HG03342 (cell line): Measurements from ENCODE around the gene PEMT.

Experiments used
- ATAC-seq: cut with Tn5 transposase; IDR thresholded peaks from one replicate; pipeline ENCODE4 v1.9.1; 2021; ENCODE audit warnings: mild to moderate bottlenecking, moderate library complexity; ENCODE audit not compliant: unreplicated experiment

Gene PEMT

GRCh38 chr17:17537311-17538099 is 54.0 kb downstream of the PEMT start:
- no peak for ATAC-seq

- ATAC-seq = no peak
Observed at GRCh38 chr17:17536702-17537101, 54.8 kb downstream of the PEMT start.

GRCh38 chr17:17535957-17536356 is 55.6 kb downstream of the PEMT start:
- no peak for ATAC-seq

DNA sequence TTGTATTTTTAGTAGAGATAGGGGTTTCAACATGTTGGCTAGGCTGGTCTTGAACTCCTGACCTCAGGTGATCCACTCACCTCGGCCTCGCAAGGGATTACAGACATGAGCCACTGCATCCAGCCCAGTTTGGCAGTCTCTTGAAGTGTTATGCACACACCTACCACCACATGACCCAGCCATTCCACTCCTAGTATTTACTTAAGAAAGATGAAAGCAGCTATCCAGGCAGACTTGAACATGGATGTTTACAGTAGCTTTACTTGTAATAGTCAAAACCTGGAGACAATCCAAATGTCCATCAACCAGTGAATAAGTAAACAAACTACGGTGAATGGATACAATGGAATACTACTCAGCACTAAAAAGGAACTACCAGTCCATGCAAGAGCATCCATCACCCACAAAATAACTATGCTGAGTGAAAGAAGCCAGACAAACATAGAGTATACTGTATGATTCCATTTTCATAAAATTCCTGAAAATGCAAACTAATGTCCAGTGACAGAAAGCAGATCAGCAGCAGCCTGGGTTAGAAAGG is 57.5 kb downstream of the PEMT start:
- ATAC-seq = no peak

- ATAC-seq = no peak
Observed at GRCh38 chr17:17532991-17533390, 58.5 kb downstream of the PEMT start.

DNA sequence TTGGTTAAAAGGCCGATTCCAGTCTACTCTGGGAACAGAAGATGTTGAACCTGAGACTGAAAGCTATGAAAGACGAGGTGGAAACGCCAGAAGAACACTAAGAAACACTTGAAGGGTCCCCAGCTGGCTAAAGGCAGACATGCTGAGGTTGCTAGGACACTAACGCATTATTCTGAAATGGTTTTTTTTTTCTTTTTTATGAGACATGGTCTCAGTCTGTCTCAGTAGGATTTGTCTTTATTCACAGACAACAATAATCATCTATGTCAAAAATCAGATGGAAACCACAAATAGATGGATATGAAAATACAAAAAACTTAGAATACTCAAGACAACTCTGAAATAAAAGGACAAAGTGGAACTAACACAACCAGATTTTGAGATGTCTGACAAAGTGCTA is 60.4 kb downstream of the PEMT start:
- no peak for ATAC-seq

GRCh38 chr17:17528696-17529652 is 62.5 kb downstream of the PEMT start:
- no peak for ATAC-seq

GRCh38 chr17:17527956-17528500 is 63.5 kb downstream of the PEMT start:
- ATAC-seq = no peak

- ATAC-seq = no peak
Observed at GRCh38 chr17:17527534-17527933, 64.0 kb downstream of the PEMT start.

- no peak for ATAC-seq
Observed at GRCh38 chr17:17526369-17526768, 65.1 kb downstream of the PEMT start.

DNA sequence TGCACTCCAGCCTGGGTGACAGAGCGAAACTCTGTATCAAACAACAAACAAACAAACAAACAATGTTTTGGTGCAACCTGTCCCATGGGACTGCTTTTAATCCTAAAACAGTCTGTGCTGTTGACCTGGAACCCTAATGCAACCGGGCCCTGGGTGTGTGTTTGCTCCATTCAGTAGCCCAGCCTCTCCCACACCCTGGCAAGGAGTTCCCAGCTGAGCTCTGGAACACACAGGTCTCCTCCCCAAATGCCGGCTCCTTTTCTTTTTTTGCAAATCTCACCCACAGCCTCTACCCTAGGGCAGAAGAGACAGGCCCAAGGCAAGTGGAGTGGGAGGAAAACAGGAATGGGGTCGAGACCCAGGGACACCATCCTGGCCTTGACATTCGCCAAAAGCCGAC is 65.6 kb downstream of the PEMT start:
- ATAC-seq = no peak

DNA sequence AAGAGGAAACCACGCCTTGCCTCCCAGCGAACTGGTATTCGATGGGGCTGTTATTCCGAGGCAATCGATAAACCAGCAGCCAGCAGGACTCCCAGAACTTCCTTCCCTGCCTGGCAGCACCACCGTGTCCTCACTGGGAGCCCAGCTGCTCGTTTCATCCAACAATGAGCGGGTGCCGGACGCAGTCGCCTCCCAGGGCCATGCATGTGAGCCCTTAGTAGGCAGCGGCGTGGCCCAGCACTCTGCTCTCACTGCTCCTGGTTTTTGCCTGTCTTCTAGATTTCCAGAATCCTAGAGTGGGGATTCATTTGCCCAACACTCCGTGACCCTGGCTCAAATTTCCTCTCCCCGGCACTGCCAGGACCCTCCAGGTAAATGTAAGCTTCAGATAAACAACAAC is 66.2 kb downstream of the PEMT start:
- no peak for ATAC-seq

- ATAC-seq = no peak
Observed at GRCh38 chr17:17523731-17524490, 67.6 kb downstream of the PEMT start.

DNA sequence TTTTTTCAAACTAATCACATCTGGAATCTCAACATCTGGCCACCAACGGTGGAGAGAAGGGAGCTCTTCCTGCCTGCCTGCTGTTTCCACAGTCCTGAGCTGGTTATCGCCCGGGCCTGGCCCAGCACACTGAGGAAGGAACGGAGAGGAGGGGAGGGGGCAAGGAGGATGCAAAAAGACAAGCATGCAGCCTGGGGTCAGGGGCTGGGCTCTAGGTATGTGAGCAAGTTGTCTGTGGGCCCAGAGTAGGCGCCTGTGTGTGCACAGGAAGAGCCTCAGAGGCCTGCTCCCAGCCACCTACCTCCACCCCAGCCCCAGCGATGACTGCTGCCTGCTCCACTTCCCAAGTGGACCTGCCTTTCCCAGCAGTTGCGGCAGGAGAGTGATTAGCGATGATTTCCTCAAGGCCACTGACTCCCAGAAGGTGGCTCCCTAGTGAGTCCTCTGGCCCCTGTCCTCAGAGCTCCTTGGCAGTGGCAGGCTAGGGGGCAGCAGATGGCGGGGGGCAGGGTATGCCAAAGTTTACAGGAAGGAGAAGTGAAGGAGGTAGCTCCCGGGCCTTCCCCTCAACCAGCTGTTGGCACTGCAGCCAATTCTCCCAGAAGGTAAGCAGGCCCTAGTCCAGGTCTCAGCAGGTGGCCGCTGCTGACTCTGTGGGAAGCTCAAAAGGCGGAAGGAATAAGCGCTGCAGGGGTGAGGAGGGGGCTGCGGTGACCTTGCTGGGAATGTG is 68.3 kb downstream of the PEMT start:
- no peak for ATAC-seq

GRCh38 chr17:17520599-17521232 is 70.8 kb downstream of the PEMT start:
- no peak for ATAC-seq

DNA sequence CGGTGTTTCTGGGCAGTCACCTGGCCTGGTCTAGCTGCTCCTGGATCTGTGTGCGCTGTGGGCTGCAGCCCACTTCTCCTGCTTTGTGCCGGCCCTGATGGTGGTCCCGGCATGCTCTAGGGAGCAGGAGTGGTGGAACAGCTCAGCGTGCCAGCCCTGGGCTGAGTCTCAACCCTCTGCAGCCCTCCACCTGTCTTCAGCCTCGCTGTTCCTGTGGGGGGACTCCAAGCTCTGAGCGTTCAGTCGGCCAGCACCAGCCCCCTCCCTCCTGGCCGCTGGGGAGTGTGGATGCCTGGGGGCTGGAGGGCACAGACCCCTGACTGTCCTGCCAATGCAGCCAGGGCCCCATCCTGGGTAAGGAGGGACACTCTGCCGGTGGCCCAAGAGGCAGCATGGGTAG is 71.6 kb downstream of the PEMT start:
- no peak for ATAC-seq

DNA sequence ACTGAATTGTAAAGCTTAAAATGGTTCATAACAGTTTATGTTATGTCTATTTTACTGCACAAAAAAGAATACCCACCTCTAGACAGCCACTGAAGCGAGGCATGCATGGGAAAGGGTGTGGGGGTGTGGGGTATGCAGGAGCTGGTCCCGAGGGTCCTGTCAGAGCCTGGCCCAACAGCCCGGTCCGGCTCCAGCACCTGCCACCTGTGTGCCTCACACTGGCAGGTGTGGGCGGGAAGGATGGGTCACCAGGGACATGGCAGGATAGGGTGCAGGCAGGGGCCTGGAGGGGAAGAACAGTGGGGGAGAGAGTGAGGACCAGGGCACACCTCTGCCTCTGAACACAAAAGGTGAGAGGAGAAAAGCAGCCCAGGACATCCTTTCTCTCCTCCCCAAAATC is 72.6 kb downstream of the PEMT start:
- ATAC-seq = no peak

DNA sequence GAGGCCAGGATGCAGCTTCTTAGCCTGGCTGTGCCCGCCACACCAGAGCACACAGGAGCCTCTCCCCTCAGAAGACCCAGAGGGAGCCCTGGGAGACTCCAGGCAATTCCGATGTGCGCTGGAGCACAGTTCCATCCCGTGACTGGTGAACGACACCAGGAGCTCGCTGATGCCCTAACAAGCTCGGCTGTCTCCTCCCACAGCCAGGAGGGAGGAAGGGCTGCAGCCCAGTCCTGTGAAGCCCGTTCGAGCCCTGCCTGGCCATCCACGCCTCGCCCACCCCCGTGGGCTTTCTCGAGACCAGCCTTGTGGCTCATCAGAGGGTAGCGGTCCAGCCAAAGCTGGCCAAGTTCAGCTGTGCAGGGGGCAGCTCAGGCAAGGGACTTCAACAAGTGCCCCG is 73.5 kb downstream of the PEMT start:
- ATAC-seq = no peak

DNA sequence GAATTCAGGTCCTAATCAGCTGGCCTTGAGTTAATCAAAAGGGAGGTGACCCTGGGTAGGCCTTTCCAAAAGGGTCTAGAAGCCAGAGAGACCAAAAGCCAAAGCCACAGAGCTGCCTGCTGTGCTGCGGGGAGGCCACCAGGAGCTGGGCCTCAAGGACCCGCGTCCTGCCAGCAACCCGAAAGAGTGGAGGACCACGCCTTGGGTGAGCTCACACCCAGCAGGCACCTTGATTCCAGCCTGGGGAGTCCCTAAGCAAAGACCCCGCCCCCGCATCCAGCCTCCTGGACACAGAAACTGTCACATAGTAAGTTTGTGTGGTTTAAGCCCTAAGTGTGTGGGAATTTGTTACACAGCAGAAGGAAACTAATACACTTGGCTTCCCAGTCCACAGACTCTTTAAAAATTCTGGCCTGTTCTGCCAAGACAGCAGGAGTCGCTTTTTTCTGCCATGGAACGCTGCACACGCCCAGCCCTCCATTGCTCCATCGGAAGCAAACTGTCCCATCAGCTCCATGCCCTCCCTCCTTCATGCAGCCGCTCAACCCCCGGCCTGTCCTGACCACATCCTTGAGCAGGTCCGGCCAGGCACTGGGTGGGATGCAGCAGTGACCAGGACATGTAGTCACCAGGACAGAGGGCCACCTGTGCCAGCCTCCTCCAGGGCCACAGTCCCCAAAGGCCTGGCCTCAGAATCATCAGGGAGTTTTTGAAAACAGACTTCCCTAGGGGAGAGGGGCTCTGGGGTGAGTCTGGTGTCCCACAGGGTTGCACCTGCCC is 74.4 kb downstream of the PEMT start:
- ATAC-seq = no peak
